Adipocyte (in vitro differentiated cells): ENCODE data around the gene NLRP6.
"Not testable (repeated sequence)": the region's sequence is repeated elsewhere in the genome, so short reads cannot be mapped to it uniquely, and the experiment has no call there.

ENCODE experiments used
- DNase-seq: peaks from one replicate; pipeline ENCODE4 v3.0.0-alpha.2; 2015; ENCODE audit warnings: low read depth
- H3K27me3 ChIP-seq: replicated peaks from 2 replicates; pipeline ENCODE4 v1.7.0; 2013; ENCODE audit warnings: mild to moderate bottlenecking, low read length, moderate library complexity; ENCODE audit not compliant: control insufficient read depth, insufficient read depth
- H3K36me3 ChIP-seq: 2 replicates; pipeline ENCODE4 v1.7.0; 2013; ENCODE audit warnings: low read length, mild to moderate bottlenecking, moderate library complexity; ENCODE audit not compliant: control insufficient read depth, insufficient read depth, severe bottlenecking
- H3K4me1 ChIP-seq: 2 replicates; pipeline ENCODE4 v1.7.0; 2013; ENCODE audit warnings: mild to moderate bottlenecking, low read length, moderate library complexity; ENCODE audit not compliant: control insufficient read depth, insufficient read depth
- H3K4me3 ChIP-seq: 2 replicates; pipeline ENCODE4 v1.7.0; 2013; ENCODE audit warnings: mild to moderate bottlenecking, low read length, moderate library complexity
- H3K9ac ChIP-seq: 2 replicates; pipeline ENCODE4 v1.7.0; 2013; ENCODE audit warnings: mild to moderate bottlenecking, low read length, moderate library complexity
- H3K9me3 ChIP-seq: 2 replicates; pipeline ENCODE4 v1.7.0; 2013; ENCODE audit warnings: mild to moderate bottlenecking, low read length, moderate library complexity; ENCODE audit not compliant: control insufficient read depth

The NLRP6 gene

DNA sequence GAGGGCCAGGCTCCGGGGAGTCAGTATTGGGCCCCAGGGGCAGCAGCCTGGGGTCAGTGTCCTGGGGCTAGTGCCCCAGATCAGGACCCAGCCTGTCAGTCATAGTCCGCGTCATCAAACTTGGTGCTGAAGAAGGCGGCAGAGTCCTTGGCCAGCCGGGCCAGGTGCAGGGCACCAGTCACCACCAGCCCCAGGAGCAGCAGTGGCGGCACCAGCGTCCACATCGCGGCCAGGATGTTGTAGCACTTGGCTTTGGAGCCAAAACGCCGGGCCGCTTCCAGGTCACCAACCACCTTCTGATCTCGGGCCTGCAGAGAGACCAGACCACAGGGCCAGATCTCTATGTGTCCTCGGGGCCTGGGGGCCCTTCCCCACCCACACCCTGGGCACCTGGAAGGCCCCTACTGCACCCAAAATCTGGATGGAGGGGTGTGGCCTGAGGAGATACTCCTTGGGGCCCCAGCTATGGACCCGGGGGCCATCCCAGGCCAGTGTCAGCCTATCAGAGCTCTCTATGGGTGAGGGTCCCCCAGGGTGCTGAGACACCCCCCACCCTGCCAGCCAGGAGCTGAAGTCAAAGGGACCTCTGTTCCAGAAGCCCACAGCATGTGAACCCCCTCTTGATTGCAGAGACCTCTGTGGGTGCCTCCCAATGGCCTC is 20.3 kb downstream of the NLRP6 start:
- no peak for DNase-seq
- no peaks in the 10 kb centered on the region for H3K9me3 ChIP-seq

DNA sequence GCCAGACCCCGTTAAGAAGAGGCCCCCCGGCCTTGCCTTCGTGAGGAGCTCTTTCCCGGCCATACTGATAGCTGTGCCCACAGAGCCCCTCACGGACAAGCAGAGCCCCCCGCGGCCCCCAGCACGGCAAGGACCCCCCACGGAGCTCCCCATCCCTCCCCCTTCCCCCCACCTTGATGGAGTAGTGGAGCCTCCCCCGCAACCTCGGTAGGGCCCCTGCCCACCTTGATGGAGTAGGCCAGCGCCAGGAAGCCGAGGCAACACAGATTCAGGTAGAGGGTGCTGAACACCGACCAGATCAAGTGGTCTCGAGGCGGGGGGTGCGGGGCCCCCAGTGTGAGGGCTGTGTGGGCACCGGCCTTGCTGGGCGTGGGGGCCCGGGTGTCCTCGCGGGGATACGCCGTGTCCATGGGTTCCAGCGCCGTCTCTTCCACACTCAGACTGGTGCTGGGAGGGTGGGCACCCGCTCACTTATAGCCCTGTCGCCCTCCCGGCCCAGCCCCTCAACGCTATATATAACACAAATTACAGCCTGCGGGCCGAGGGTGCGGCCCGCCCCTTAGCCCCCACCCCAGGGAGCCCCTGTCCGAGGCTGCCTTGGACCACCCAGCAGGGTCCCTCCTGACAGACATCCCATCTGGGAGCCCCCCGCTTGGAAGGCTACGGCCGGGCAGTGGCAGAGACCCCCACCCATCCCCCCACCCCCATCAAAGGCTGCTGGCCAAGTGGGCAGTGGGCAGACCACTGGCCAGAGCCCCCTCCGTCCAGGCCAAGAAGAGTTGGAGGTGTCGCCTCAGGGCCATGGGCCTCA is 21.1 kb downstream of the NLRP6 start, which contains the start of gene IFITM5:
IFITM5 (minus strand) TSS at position 446 of the 811 bp plus-strand sequence; CDS start at position 410, 36 bp downstream.
- H3K9me3 ChIP-seq, result no peaks in the 10 kb centered on the region
- DNase-seq, result no peak
- H3K4me3 ChIP-seq, result no peak within 1 kb of the TSS
- no peaks in the 10 kb centered on the region for H3K36me3 ChIP-seq
- no peak within 1 kb of the TSS for H3K9ac ChIP-seq
- peaks cover 8% of the 10 kb centered on the region for H3K4me1 ChIP-seq
- H3K27me3 ChIP-seq, result peaks cover 21% of the 10 kb centered on the region

More for the DNA sequence above, 20.3 kb downstream of the NLRP6 start:
- Histone ChIP-seq H3K4me3 (no peak overlapping the region), H3K27me3 (peaks cover 21% of the 10 kb centered on the region), H3K4me1 (peaks cover 8% of the 10 kb centered on the region), H3K9ac (no peak overlapping the region), H3K36me3 (no peaks in the 10 kb centered on the region)

DNA sequence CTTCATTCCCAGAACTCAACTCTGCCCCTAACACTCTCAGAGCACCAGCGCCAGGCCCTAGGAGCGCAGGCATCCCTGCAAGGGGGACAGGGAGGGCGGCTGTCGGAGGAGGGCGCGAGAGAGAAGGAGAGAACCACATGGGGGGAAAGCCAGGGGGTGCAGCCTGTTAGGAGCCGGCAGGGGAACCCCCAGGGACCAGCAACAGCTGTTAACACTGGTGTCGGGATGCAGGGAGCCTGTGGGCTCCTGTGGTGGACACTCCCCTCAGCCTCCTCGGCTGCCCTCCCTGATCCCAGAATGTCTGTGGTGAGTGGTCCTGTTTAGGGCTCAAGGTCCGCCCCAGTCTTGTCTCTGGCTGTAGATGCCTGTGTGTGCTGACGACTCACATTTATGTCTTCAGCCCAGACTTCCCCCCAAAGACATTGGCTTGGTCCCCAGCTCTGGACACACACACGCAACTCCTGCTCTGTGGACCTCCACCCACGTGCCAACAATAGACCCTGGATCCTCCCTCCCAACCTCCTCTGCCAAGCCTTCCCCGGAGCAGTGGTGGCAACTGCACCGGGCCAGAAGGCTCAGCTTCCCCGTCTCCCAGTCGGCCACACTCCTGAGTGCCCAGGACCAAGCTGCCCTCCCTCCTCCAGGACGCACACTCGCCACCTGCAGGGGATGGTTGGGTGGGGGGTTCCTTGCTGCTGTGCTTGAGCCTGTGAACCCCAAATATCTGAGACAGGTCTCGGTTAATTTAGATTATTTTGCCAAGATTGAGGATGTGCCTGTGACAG is 21.9 kb downstream of the NLRP6 start:
- Histone ChIP-seq H3K27me3 (peaks cover 21% of the 10 kb centered on the region), H3K9me3 (no peaks in the 10 kb centered on the region), H3K4me3 (no peak overlapping the region), H3K4me1 (peaks cover 8% of the 10 kb centered on the region), H3K9ac (no peak overlapping the region), H3K36me3 (no peaks in the 10 kb centered on the region)
- DNase-seq, result no peak

DNA sequence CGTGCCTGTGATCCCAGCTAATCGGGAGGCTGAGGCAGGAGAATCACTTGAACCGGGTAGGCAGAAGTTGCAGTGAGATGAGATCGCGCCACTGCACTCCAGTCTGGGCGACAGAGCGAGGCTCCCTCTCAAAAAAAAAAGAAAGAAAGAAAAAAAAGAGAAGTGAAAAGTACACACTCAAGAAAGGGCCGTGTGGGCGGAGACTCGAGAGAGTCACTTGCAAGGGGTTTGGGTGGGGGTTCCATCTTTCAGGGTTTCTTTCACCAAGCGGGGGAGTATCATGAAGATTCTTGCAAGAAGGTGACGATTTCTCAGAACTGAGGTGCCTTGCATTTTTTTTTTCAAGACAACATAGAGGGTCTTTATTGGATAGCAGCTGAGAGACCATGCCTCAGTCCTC is 25.2 kb downstream of the NLRP6 start:
- H3K9me3 ChIP-seq, result no peaks in the 10 kb centered on the region
- no peak overlapping the region for H3K9ac ChIP-seq
- no peaks in the 10 kb centered on the region for H3K4me1 ChIP-seq
- peaks cover 17% of the 10 kb centered on the region for H3K27me3 ChIP-seq
- no peaks in the 10 kb centered on the region for H3K36me3 ChIP-seq
- DNase-seq, result no peak
- no peak overlapping the region for H3K4me3 ChIP-seq

DNA sequence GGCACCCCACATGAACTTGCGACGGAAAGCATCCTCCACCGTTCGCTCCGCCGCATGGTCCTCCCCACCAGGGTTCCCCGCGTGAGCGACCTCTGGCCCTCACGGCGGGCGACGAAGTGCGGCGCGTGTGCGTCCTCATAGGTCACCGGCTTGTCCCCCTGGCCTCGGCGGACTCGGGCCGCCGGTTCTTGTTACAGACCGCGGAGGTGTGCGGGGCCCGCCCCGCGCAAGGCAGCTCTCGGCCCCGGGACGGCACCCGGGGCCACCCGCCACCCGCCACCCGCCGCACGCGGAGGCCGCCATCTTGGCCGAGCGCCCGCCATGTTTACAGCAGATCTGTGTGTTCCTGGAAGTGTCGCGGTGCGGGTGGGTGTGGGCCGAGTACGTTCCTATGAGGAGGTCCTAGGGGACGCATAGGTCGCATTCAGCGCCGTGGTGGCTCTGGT is 25.9 kb downstream of the NLRP6 start:
- peaks cover 1% of the 10 kb centered on the region for H3K4me1 ChIP-seq
- H3K9me3 ChIP-seq, result no peaks in the 10 kb centered on the region
- H3K4me3 ChIP-seq, result no peak overlapping the region
- no peaks in the 10 kb centered on the region for H3K36me3 ChIP-seq
- no peak overlapping the region for H3K9ac ChIP-seq
- peaks cover 12% of the 10 kb centered on the region for H3K27me3 ChIP-seq
- no peak for DNase-seq

DNA sequence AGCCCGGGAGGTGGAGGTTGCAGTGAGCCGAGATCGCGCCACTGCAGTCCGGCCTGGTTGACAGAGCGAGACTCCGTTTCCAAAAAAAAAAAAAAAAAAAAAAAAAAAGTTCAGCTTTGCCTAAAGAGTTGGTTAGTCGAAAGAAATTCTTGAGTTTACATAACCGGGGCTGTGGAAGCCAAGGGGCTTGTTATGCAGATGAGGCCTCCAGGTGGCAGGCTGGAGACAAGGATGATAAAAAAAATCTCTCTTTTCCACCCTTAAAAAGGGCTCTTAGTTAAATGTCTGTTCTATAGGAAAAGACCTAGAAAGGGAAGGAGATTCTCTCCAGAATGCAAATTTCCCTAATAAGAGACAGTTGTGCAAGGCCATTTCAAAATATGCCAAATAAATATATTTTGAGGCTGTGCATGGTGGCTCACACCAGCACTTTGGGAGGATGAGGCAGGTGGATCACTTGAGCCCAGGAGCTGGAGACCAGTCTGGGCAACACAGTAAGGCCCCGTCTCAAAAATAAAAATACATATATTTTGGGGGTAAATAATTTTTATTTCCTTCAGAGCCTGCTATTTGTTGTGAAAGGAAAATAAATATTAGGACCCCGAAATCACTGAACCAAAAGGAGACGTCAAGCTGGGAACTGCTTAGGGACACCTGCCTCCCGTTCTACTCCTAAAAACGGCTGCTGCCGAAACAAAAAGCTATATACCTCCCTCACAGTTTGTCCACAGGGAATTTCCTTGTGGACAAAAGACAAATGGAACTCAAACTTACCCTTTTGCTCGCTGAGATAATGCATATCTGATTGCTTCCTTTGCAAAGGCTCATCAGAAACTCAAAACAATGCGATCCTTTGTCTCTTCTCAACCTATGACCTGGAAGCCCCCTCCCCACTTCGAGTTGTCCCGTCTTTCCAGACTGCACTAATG is 27.0 kb downstream of the NLRP6 start:
- peaks cover 11% of the 10 kb centered on the region for H3K4me1 ChIP-seq
- peak; percentile 91 for DNase-seq
- no peaks in the 10 kb centered on the region for H3K36me3 ChIP-seq
- H3K9ac ChIP-seq, result no peak overlapping the region
- no peak overlapping the region for H3K4me3 ChIP-seq
- no peaks in the 10 kb centered on the region for H3K9me3 ChIP-seq
- peaks cover 7% of the 10 kb centered on the region for H3K27me3 ChIP-seq

DNA sequence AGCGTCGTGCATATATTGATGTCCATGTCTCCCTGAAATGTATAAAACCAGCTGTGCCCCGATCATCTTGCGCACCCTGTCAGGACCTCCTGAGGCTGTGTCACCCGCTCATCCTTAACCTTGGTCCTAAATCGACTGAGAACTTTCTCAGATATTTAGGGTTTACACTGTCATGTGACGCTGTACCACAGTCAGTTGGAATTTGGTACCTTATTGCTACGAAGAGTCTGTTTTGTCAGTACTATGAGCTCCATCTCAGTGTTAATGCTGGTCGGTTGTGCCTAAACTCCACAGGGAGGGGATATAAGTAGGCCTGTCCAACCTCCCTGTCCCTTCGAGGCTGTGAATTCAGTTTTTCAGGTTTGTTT is 27.6 kb downstream of the NLRP6 start:
- Histone ChIP-seq H3K9ac (no peak overlapping the region), H3K4me3 (no peak overlapping the region), H3K9me3 (no peaks in the 10 kb centered on the region), H3K27me3 (peaks cover under 1% of the 10 kb centered on the region), H3K4me1 (peaks cover 11% of the 10 kb centered on the region), H3K36me3 (no peaks in the 10 kb centered on the region)
- DNase-seq, result no peak

DNA sequence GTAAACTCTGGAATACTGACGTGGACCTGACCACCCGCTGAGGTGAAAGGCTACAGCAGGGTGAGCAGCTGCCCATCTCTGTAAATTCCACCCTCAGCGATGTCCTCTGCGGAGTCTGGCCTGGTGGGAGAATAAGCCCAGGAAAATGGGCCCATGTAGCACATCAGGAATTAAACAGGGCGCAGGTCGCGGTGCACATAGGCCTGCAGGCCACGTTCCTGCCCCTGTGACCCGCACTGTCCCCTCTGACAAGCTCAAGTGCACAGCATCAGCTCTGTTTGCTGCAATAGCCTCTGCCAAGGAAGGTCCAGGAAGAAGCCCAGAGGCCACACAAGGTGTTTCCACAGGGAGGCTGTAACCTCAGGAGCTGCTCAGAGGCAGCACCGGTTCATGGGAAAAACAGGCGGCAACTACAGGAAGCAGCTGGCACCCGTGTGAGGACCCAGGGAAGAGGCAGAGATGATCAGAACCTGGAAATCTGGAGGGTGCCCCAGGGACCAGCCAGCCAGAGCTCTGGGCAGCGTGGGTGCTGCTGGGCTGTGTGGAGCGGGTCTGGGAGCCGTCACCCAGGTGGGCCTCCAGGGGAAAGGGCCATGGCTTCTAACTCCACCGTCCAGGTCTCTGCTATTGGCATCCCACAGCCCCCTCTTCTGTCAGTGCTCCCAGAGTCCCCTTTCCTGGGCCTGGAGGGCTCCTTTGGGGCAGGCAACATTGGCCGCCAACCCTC is 28.6 kb downstream of the NLRP6 start:
- Histone ChIP-seq H3K27me3 (no peaks in the 10 kb centered on the region), H3K36me3 (no peaks in the 10 kb centered on the region), H3K4me1 (peaks cover 12% of the 10 kb centered on the region), H3K4me3 (no peak overlapping the region), H3K9ac (no peak overlapping the region), H3K9me3 (no peaks in the 10 kb centered on the region)
- no peak for DNase-seq

DNA sequence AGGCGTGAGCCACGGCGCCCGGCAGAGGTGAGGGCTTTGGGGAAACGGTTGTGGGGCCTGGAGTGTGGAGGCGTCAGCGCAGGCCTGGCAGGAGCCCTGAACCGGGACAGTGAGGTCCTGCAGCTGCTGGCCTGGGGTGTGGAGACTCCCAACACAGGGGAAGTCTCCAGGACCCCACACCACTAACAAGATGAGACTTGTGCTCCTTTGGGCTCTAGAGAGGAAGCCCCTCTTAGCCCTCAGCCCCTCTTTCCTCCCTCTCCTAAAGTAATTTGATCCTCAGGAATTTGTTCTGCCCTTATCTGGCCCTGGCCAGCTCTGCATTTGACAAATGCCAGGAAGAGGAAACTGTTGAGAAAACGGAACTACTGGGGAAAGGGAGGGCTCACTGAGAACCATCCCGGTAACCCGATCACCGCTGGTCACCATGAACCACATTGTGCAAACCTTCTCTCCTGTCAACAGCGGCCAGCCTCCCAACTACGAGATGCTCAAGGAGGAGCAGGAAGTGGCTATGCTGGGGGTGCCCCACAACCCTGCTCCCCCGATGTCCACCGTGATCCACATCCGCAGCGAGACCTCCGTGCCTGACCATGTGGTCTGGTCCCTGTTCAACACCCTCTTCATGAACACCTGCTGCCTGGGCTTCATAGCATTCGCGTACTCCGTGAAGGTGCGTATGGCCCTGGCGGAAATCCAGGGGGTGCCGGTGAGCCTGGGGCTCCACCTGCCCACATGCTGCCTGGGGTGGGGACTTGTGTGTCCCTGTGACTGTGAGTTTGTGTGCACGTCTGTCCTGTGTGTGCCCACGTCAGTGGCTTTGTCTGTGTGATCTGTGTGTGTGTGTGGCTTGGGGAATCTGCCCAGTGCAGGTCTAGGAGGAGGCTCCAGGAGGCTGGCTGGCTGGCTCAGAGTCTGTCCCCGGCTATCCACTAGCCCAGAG is 29.8 kb downstream of the NLRP6 start, which contains the start of gene IFITM2:
IFITM2 (plus strand) TSS at position 51 of the 943 bp plus-strand sequence; CDS start at position 428, 377 bp downstream.
- H3K4me3 ChIP-seq, result peak within 1 kb of the TSS; percentile 91

More for the DNA sequence above, 29.8 kb downstream of the NLRP6 start, which contains the start of gene IFITM2:
- peak; percentile 90 for DNase-seq
- not testable (repeated sequence) for H3K27me3 ChIP-seq, H3K9me3 ChIP-seq, H3K36me3 ChIP-seq
- Histone ChIP-seq H3K9ac (peak within 1 kb of the TSS; percentile 92), H3K4me1 (peaks cover 21% of the 10 kb centered on the region)
